Smooth muscle cell (in vitro differentiated cells): Measurements from ENCODE around the gene MAP1LC3A. TPM values are rescaled to one million over a fixed set of nuclear protein-coding genes. Genes with fewer than 3 reads are reported as not detected.

ENCODE experiments used
- DNase-seq: peaks from one replicate; lab custom pipeline; 2025; ENCODE audit not compliant: unreplicated experiment; lab: John Stamatoyannopoulos, UW
- H2AFZ ChIP-seq: fragments of 200-600 bp; sonication (generic); 2 replicates; pipeline ENCODE4 v1.6.0; 2016; ENCODE audit warnings: antibody characterized with exemption, low read depth, mild to moderate bottlenecking
- H3F3A ChIP-seq: fragments of 200-600 bp; sonication (generic); 2 replicates; pipeline ENCODE4 v1.6.0; 2017; ENCODE audit warnings: antibody characterized with exemption, low read depth
- H3K27ac ChIP-seq: fragments of 200-600 bp; sonication (generic); 2 replicates; pipeline ENCODE4 v1.5.1; 2016; ENCODE audit warnings: low read depth, mild to moderate bottlenecking
- H3K27me3 ChIP-seq: fragments of 200-600 bp; sonication (generic); 2 replicates; pipeline ENCODE4 v1.6.1; 2016; ENCODE audit warnings: low read depth, mild to moderate bottlenecking
- H3K36me3 ChIP-seq: fragments of 200-600 bp; sonication (generic); 2 replicates; pipeline ENCODE4 v1.5.1; 2016; ENCODE audit warnings: low read depth
- H3K4me1 ChIP-seq: fragments of 200-600 bp; sonication (generic); 2 replicates; pipeline ENCODE4 v1.5.1; 2016; ENCODE audit warnings: low read depth
- H3K4me2 ChIP-seq: fragments of 200-600 bp; sonication (generic); 2 replicates; pipeline ENCODE4 v1.6.0; 2016; ENCODE audit warnings: mild to moderate bottlenecking
- H3K4me3 ChIP-seq: fragments of 200-600 bp; sonication (generic); 2 replicates; pipeline ENCODE4 v1.5.1; 2016; ENCODE audit warnings: mild to moderate bottlenecking
- H3K79me2 ChIP-seq: fragments of 200-600 bp; sonication (generic); 2 replicates; pipeline ENCODE4 v1.6.0; 2016; ENCODE audit warnings: low read depth, mild to moderate bottlenecking
- H3K9ac ChIP-seq: fragments of 200-600 bp; sonication (generic); 2 replicates; pipeline ENCODE4 v1.6.0; 2016; ENCODE audit warnings: low read depth
- H3K9me3 ChIP-seq: fragments of 200-600 bp; sonication (generic); replicated peaks from 2 replicates; pipeline ENCODE4 v1.5.1; 2016; ENCODE audit warnings: low read depth
- H4K20me1 ChIP-seq: fragments of 200-600 bp; sonication (generic); 2 replicates; pipeline ENCODE4 v1.6.0; 2016; ENCODE audit warnings: low read depth
- WGBS: methylation state at CpG from one replicate; pipeline ENCODE4 v1.1.7; 2016; ENCODE audit warnings: low lambda C conversion rate; 5-methylcytosine and 5-hydroxymethylcytosine counted together
- polyA plus RNA-seq: library from polyadenylated mRNA; unstranded; fragments of >200 nt; fragmentation: Nextera tagmentation; extraction: Ambion mirVana; gene quantifications from 2 replicates; pipeline ENCODE4 v1.2.1, GENCODE V29; 2016
- total RNA-seq: library from RNA; depleted of rRNA; stranded (reverse); fragments of >200 nt; gene quantifications from 2 replicates; pipeline ENCODE4 v1.2.3, GENCODE V29; 2014
- TF ChIP-seq, protein P1 (sequence below): fragments of 200-600 bp; sonication (generic); IDR thresholded peaks from 2 replicates; pipeline ENCODE4 v1.5.1; 2017; ENCODE audit warnings: borderline replicate concordance, mild to moderate bottlenecking, antibody characterized with exemption; ENCODE audit not compliant: insufficient read depth, poor library complexity, severe bottlenecking

MAP1LC3A gene
- total and polyA plus RNA-seq, 2 experiments from 2014 or later: 32.4 to 84.0 TPM

DNA sequence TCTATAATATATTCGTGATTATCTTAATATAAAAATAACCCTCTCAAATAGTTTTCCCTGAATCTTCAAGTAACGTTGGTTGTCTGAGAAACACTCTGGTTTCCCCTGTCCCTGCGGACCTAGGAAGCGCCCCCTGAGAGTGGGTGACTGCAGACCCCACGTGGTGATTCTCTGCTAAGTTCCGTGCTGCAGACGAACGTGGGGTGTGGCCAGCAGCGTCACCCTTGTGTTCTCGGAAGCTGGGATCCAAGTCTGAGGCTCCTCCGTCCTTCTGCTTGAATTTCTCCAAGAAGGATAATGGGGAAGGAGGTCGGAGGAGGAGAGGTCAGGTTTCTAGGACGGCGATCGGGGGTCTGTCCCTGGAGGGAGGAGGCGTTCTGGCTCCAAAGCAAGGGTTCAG, 16.6 kb upstream of the MAP1LC3A start:
- 93% methylated on average over 16 of the region's 16 CpGs for WGBS
- Histone ChIP-seq H3K79me2 (no peaks in the 10 kb centered on the region), H4K20me1 (peaks cover 26% of the 10 kb centered on the region), H3K4me3 (no peak overlapping the region), H3K27ac (no peak overlapping the region), H3K9me3 (no peaks in the 10 kb centered on the region), H3K9ac (no peak overlapping the region), H3K4me2 (no peak overlapping the region), H3K4me1 (no peaks in the 10 kb centered on the region), H2AFZ (no peak overlapping the region), H3F3A (no peaks in the 10 kb centered on the region), H3K27me3 (no peaks in the 10 kb centered on the region), H3K36me3 (peaks cover 8% of the 10 kb centered on the region)
- no peak for DNase-seq
- TF ChIP-seq, protein P1, sequence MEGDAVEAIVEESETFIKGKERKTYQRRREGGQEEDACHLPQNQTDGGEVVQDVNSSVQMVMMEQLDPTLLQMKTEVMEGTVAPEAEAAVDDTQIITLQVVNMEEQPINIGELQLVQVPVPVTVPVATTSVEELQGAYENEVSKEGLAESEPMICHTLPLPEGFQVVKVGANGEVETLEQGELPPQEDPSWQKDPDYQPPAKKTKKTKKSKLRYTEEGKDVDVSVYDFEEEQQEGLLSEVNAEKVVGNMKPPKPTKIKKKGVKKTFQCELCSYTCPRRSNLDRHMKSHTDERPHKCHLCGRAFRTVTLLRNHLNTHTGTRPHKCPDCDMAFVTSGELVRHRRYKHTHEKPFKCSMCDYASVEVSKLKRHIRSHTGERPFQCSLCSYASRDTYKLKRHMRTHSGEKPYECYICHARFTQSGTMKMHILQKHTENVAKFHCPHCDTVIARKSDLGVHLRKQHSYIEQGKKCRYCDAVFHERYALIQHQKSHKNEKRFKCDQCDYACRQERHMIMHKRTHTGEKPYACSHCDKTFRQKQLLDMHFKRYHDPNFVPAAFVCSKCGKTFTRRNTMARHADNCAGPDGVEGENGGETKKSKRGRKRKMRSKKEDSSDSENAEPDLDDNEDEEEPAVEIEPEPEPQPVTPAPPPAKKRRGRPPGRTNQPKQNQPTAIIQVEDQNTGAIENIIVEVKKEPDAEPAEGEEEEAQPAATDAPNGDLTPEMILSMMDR: no peak

DNA sequence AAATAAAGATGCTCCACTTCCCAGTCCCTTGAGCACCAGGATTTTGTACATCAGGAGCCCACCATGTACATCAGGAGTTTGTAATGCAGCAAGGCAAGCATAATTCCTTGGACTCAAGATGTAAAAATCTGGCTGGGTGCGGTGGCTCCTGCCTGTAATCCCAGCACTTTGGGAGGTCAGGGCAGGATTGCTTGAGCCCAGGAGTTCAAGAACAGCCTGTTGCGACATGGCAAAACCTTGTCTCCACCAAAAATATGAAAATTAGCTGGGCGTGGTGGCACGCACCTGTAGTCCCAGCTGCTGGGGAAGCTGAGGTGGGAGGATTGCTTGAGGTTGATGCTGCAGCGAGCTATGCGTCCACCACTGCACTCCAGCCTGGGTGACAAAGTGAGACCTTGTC, 16.1 kb upstream of the MAP1LC3A start:
- Histone ChIP-seq H3K4me1 (no peaks in the 10 kb centered on the region), H3K36me3 (peaks cover 8% of the 10 kb centered on the region), H3K79me2 (no peaks in the 10 kb centered on the region), H3K27me3 (no peaks in the 10 kb centered on the region), H3K4me2 (no peak overlapping the region), H3F3A (no peaks in the 10 kb centered on the region), H3K9ac (no peak overlapping the region), H4K20me1 (peaks cover 20% of the 10 kb centered on the region), H3K4me3 (no peak overlapping the region), H3K9me3 (no peaks in the 10 kb centered on the region), H2AFZ (no peak overlapping the region), H3K27ac (no peak overlapping the region)
- WGBS: 96% methylated on average over 6 of the region's 6 CpGs
- no peak for DNase-seq
- TF ChIP-seq, protein P1: no peak

DNA sequence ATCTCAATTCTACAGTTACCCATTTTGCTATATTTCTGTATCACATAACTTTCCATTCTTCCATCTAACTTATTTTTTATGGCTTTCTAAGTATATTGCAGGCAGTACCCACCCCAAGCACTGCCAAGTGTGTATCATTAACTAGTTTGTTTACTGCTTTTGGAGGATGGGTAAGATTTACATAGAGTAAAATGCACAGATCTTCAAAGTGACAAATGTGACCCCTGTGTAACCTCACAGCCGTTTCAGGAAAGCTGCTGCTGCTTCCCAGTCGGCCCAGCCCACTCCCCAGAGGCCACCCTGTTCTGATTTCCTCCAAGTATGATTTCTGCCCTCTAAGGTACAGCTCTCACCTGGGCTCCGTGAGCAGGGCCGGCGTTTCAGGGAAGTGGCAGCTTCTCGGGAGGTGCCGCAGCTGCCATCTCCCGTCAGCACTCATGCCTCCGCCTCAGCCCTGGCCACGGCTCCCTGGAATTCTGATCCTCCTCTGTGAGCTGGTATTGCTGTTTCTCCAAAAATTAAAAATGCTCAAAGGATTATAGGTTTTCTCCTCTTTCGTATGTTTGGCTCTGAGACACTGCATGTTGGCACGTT, 15.0 kb upstream of the MAP1LC3A start:
- TF ChIP-seq, protein P1: no peak
- peaks cover 8% of the 10 kb centered on the region for H3K36me3 ChIP-seq
- no peak overlapping the region for H3K27ac ChIP-seq
- 83% methylated on average over 12 of the region's 12 CpGs for WGBS
- H3K9me3 ChIP-seq: no peaks in the 10 kb centered on the region
- H2AFZ ChIP-seq: no peak overlapping the region
- H3K9ac ChIP-seq: no peak overlapping the region
- H3K79me2 ChIP-seq: no peaks in the 10 kb centered on the region
- no peaks in the 10 kb centered on the region for H3K27me3 ChIP-seq
- H4K20me1 ChIP-seq: peaks cover 13% of the 10 kb centered on the region
- H3K4me3 ChIP-seq: no peak overlapping the region
- no peaks in the 10 kb centered on the region for H3K4me1 ChIP-seq
- no peak for DNase-seq
- no peaks in the 10 kb centered on the region for H3F3A ChIP-seq
- H3K4me2 ChIP-seq: no peak overlapping the region
